K562 (cell line): Measurements from ENCODE around the gene SYT1. TPM values are rescaled to one million over a fixed set of nuclear protein-coding genes. Genes with fewer than 3 reads are reported as not detected.

ENCODE experiments used
- ATAC-seq: fragments of 200-7000 bp; cut with Tn5 transposase; 3 replicates; pipeline ENCODE4 v1.9.1; 2020; ENCODE audit warnings: moderate library complexity
- BruUV-seq: library from RNA; stranded (reverse); fragments of 400-500 nt; replicated peaks from 2 replicates; lab custom pipeline; 2021; lab: Mats Ljungman, UMichigan
- CTCF ChIA-PET: fragments of 300-600 bp; formaldehyde crosslinking; extraction: SDS; loops from one replicate; lab custom pipeline; 2021; ENCODE audit warnings: low intra/inter-chr PET ratio; lab: Yijun Ruan, JAX
- POLR2A ChIA-PET: fragments of 300-600, 350-650 bp; sonication (Branson Sonifier 250); formaldehyde crosslinking; extraction: SDS; loops from one replicate; lab custom pipeline; 2021; ENCODE audit warnings: antibody characterized with exemption, inconsistent platforms; lab: Yijun Ruan, JAX
- DNase-seq, 4 experiments: peaks; one replicate each; pipeline versions ENCODE4 v3.0.0 to v3.0.0-alpha.2; 2011 to 2018; ENCODE audit warnings: low spot score in 3 of 4, mixed read lengths in 3 of 4; ENCODE audit errors: extremely low read depth in 1 of 4
- FAIRE-seq: peaks from 2 replicates; lab custom pipeline; 2011; peaks lifted over from hg19 to GRCh38; lab: Jason Lieb, UNC
- H2AFZ ChIP-seq: 2 replicates; pipeline ENCODE4 v1.6.0; 2011; ENCODE audit warnings: low read depth, low read length, control low read depth, inconsistent platforms
- H3K27ac ChIP-seq: fragments of 200-600 bp; 3 replicates; pipeline ENCODE4 v1.8.0; 2011; ENCODE audit warnings: low read depth, mild to moderate bottlenecking, control low read depth, inconsistent platforms, low read length, moderate library complexity, mixed read lengths; ENCODE audit errors: extremely low read depth
- H3K27me3 ChIP-seq, 2 experiments: fragments of 300-600 bp in 1 of 2; 2 replicates in 1 of 2; 3 replicates in 1 of 2; pipeline versions ENCODE4 v1.6.0 to v1.8.0; 2011; ENCODE audit warnings: inconsistent platforms in 2 of 2, low read length in 2 of 2, mild to moderate bottlenecking in 1 of 2, mixed read lengths in 1 of 2, moderate library complexity in 1 of 2; ENCODE audit not compliant: control insufficient read depth in 2 of 2, insufficient read depth in 2 of 2
- H3K36me3 ChIP-seq: fragments of 300-600 bp; 3 replicates; pipeline ENCODE4 v1.8.0; 2011; ENCODE audit warnings: mild to moderate bottlenecking, low read length, inconsistent platforms; ENCODE audit not compliant: control insufficient read depth, insufficient read depth
- H3K4me1 ChIP-seq, 2 experiments: fragments of 200-600 bp in 1 of 2; replicated peaks in 1 of 2; 2 replicates in 1 of 2; 3 replicates in 1 of 2; pipeline versions ENCODE4 v1.5.1 to v1.8.0; 2011; ENCODE audit warnings: inconsistent platforms in 2 of 2, low read length in 2 of 2, mild to moderate bottlenecking in 1 of 2, mixed read lengths in 1 of 2, moderate library complexity in 1 of 2; ENCODE audit not compliant: control insufficient read depth in 2 of 2, insufficient read depth in 2 of 2
- H3K4me2 ChIP-seq: 2 replicates; pipeline ENCODE4 v1.6.1; 2011; ENCODE audit warnings: low read length, control low read depth, inconsistent platforms, mixed read lengths; ENCODE audit not compliant: insufficient read depth
- H3K4me3 ChIP-seq: fragments of 200-600 bp; sonication (generic), shearing (Covaris generic); 2 replicates; pipeline ENCODE4 v1.5.1; 2016; ENCODE audit warnings: control low read depth, inconsistent platforms
- H3K79me2 ChIP-seq: fragments of 200-600 bp; 3 replicates; pipeline ENCODE4 v1.8.0; 2011; ENCODE audit warnings: low read length, inconsistent platforms; ENCODE audit not compliant: control insufficient read depth, insufficient read depth
- H3K9ac ChIP-seq, 2 experiments: 2 replicates each; pipeline versions ENCODE4 v1.6.0 to v1.6.1; 2011; ENCODE audit warnings: low read depth in 2 of 2, low read length in 2 of 2, control low read depth in 1 of 2, inconsistent platforms in 1 of 2, mild to moderate bottlenecking in 1 of 2, mixed read lengths in 1 of 2; ENCODE audit not compliant: insufficient read depth in 1 of 2
- H3K9me1 ChIP-seq: one replicate; pipeline ENCODE4 v1.6.0; 2011; ENCODE audit warnings: inconsistent platforms, mild to moderate bottlenecking, low read length, moderate library complexity; ENCODE audit not compliant: control insufficient read depth, insufficient read depth
- H3K9me3 ChIP-seq: replicated peaks from 2 replicates; pipeline ENCODE4 v1.5.1; 2011; ENCODE audit warnings: low read depth, low read length, inconsistent platforms; ENCODE audit not compliant: control insufficient read depth, insufficient read depth
- H4K20me1 ChIP-seq: replicated peaks from 2 replicates; pipeline ENCODE4 v1.6.1; 2011; ENCODE audit warnings: low read length, inconsistent platforms, mixed read lengths; ENCODE audit not compliant: control insufficient read depth, insufficient read depth
- CBFA2T3 ChIP-seq: fragments of 450-650 bp; IDR thresholded peaks from 2 replicates; pipeline ENCODE4 v1.6.1; 2017
- ETV6 ChIP-seq, 3 experiments: fragments of 150-350 bp in 1 of 3; sonication (generic) in 1 of 3; formaldehyde crosslinking in 1 of 3; IDR thresholded peaks; 2 replicates each; pipeline versions ENCODE4 v1.6.1 to v1.8.0; 2014 to 2022; ENCODE audit warnings: borderline replicate concordance in 2 of 3, low read depth in 2 of 3, antibody characterized with exemption in 1 of 3, low read length in 1 of 3, mild to moderate bottlenecking in 1 of 3, missing genetic modification reagents in 1 of 3
- HBP1 ChIP-seq: fragments of 450-650 bp; formaldehyde crosslinking; IDR thresholded peaks from 2 replicates; pipeline ENCODE4 v1.4.0; 2022; ENCODE audit warnings: missing genetic modification characterization
- HNRNPUL1 ChIP-seq: fragments of 200-400 bp; formaldehyde crosslinking; IDR thresholded peaks from 2 replicates; pipeline ENCODE4 v1.6.1; 2017; ENCODE audit warnings: low read length
- KDM4B ChIP-seq, 2 experiments: fragments of 450-650 bp in 1 of 2; sonication (generic) in 1 of 2; IDR thresholded peaks; 2 replicates each; pipeline ENCODE4 v1.6.1; 2016 to 2017; ENCODE audit warnings: borderline replicate concordance in 2 of 2, antibody characterized with exemption in 1 of 2, low read depth in 1 of 2, mild to moderate bottlenecking in 1 of 2
- POLR2A ChIP-seq: fragments of 450-650 bp; conservative IDR thresholded peaks from 2 replicates; pipeline ENCODE4 v1.6.1; 2016
- SRF ChIP-seq, 2 experiments: fragments of 250-450, 450-650 bp in 1 of 2; sonication (Bioruptor Pico) in 1 of 2; sonication (generic) in 1 of 2; formaldehyde crosslinking; IDR thresholded peaks; 2 replicates each; pipeline versions ENCODE4 v1.5.0 to v1.5.1; 2020 to 2022; ENCODE audit warnings: mild to moderate bottlenecking in 1 of 2, missing genetic modification reagents in 1 of 2
- ZBTB17 ChIP-seq: fragments of 450-650 bp; formaldehyde crosslinking; IDR thresholded peaks from 2 replicates; pipeline ENCODE4 v1.4.0; 2020; ENCODE audit warnings: mild to moderate bottlenecking
- ZNF253 ChIP-seq: fragments of 250-450 bp; sonication (Bioruptor Pico); conservative IDR thresholded peaks from 2 replicates; pipeline ENCODE4 v1.6.1; 2021; ENCODE audit warnings: mild to moderate bottlenecking
- WGBS: fragments of 100-300 bp; shearing (Covaris generic); methylation state at CpG from one replicate; pipeline ENCODE4 v1.1.6; 2016; ENCODE audit warnings: low coverage, mixed read lengths; ENCODE audit not compliant: insufficient coverage; ENCODE audit errors: missing lambda C conversion rate; 5-methylcytosine and 5-hydroxymethylcytosine counted together
- in situ Hi-C: fragments of 300-500 bp; cut with MboI; formaldehyde crosslinking; loops from 4 replicates; pipeline ENCODE4 v1.15.0; 2018; ENCODE audit warnings: inconsistent platforms, mixed read lengths
- intact Hi-C: fragments of 100-400 bp; cut with micrococcal nuclease; formaldehyde crosslinking; loops from 2 replicates; pipeline ENCODE4 v1.14.2; 2022
- polyA plus RNA-seq, 8 experiments: library from polyadenylated mRNA; depleted of rRNA in 4 of 8; stranded (reverse) in 5 of 8; unstranded in 3 of 8; fragments of >200 nt; fragmentation: Nextera tagmentation in 2 of 8; fragmentation: Illumina TruSeq in 1 of 8; extraction: Ambion mirVana in 2 of 8; extraction: Trizol in 1 of 8; gene quantifications; 2 replicates each; pipeline versions ENCODE4 v1.2.1 to v1.2.3, GENCODE V29; 2011 to 2014; ENCODE audit warnings: inconsistent platforms in 1 of 8, missing spikeins in 1 of 8
- total RNA-seq, 7 experiments: library from RNA; depleted of rRNA in 6 of 7; stranded (reverse); fragments of >200 nt in 6 of 7; fragmentation: Illumina TruSeq in 2 of 7; extraction: Trizol in 2 of 7; gene quantifications; 2 replicates each; pipeline versions ENCODE4 v1.2.1 to v1.2.3, GENCODE V29; 2011 to 2021; ENCODE audit warnings: low replicate concordance in 1 of 7
- TF ChIP-seq, protein P1 (sequence below): fragments of 250-450 bp; sonication (Bioruptor Pico); IDR thresholded peaks from 2 replicates; pipeline ENCODE4 v1.5.0; 2021

The SYT1 gene
- total and polyA plus RNA-seq, 9 of the 15 experiments (the other 6 are each of a cell fraction or from before 2014, with no cell fraction given), result 0.03 to 0.13 (median 0.07) TPM; not detected in 4

GRCh38 chr12:79252358-79253075 lies 387.9 kb downstream of the SYT1 start (continued):
- TF ChIP-seq ETV6 (IDR thresholded peaks at IDR 0.05; ENCODE audit: borderline replicate concordance in 1 of 2, low read depth in 2 of 2, low read length in 1 of 2) (no peak), ETV6 (CRISPR knock-in tag; IDR thresholded peaks at IDR 0.05; ENCODE audit: borderline replicate concordance) (no peak), SRF (CRISPR knock-in tag; IDR thresholded peaks at IDR 0.05) (no peak)

- H3K27me3 ChIP-seq, result no peaks in the 10 kb centered on the region
- H3K4me2 ChIP-seq, result no peak overlapping the region
- intact Hi-C loops (no loop called here), in situ Hi-C loops (no loop called here)
- no peaks in the 10 kb centered on the region for H3K79me2 ChIP-seq
- no peak overlapping the region for H3K4me3 ChIP-seq
- POLR2A ChIA-PET, result no interaction called here
- H3K27ac ChIP-seq, result no peak overlapping the region
- ATAC-seq (no peak), FAIRE-seq (no peak), DNase-seq (no peak)
- H3K9ac ChIP-seq, result no peak overlapping the region
- CTCF ChIA-PET, result no interaction called here
- no peaks in the 10 kb centered on the region; the same call in 1 of the 2 replicates for H3K9me3 ChIP-seq
- WGBS, result 0% methylated on average over 2 of the region's 2 CpGs
- H4K20me1 ChIP-seq, result no peaks in the 10 kb centered on the region
- H3K4me1 ChIP-seq, result no peaks in the 10 kb centered on the region
- TF ChIP-seq KDM4B (IDR thresholded peaks at IDR 0.05; ENCODE audit: borderline replicate concordance in 2 of 2, low read depth in 1 of 2), result no peak
- no peak for TF ChIP-seq HBP1 (CRISPR knock-in tag)
- no peak for TF ChIP-seq CBFA2T3
- TF ChIP-seq ZBTB17, result no peak
- TF ChIP-seq, protein P1, sequence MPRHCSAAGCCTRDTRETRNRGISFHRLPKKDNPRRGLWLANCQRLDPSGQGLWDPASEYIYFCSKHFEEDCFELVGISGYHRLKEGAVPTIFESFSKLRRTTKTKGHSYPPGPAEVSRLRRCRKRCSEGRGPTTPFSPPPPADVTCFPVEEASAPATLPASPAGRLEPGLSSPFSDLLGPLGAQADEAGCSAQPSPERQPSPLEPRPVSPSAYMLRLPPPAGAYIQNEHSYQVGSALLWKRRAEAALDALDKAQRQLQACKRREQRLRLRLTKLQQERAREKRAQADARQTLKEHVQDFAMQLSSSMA (CRISPR knock-in tag), result no peak
- no peak for TF ChIP-seq ZNF253 (CRISPR knock-in tag)
- no peak for TF ChIP-seq POLR2A
- no peak for TF ChIP-seq HNRNPUL1
- no peak overlapping the region for H2AFZ ChIP-seq
- no peaks in the 10 kb centered on the region for H3K36me3 ChIP-seq
- BruUV-seq, result no TSS peak
- H3K9me1 ChIP-seq, result no peaks in the 10 kb centered on the region
These were observed 390.7 kb downstream of the SYT1 start for GRCh38 chr12:79255288-79255687.
